GM04504 (cell line): Measurements from ENCODE around the gene DCANP1.
"Not testable (repeated sequence)": the region's sequence is repeated elsewhere in the genome, so short reads cannot be mapped to it uniquely, and the experiment has no call there.

Experiments used
- DNase-seq: peaks from one replicate; pipeline ENCODE4 v3.0.0-alpha.2; 2012; ENCODE audit warnings: low read depth

Gene DCANP1, protein sequence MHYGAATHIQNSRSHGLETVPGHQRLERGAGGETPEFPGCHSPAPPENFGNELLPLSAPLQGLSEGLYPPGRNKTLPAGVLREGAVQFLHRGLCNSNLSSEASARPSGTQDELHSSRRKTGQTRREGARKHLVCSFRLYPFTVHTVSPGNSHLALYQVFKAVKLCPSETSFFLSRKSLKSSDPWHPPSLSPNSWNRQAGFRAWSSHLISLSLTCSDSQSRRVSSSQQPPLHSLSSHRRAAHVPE

DNA sequence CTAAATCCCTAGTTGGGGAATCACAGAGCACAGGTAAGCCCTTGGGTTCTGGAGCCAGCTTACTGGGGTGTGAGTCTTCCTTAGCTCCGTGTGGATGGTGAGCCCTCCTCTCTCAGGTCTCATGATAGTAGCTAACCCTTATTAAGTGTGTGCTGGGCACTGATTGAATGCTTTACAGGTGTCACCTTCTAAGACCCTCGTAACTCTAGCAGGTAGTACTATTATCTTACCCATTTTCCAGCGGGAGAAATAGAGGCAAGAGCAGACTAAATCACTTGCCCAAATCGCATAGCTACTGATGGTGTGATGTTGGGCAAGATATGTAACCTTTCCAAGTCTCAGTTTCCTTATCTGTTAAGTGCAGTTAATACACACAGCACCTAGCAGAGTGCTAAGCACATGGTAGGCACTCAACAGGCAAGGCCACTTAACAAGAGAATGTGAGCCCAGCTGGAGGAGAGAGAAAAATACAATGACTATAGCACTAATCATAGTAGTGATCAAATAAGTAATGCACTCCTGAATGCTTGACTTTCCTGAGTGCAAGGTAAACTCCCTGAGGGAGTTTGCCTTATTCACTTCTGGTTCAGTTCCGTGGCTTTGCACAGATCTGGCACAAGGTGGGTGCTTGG lies at the start of gene DCANP1:
DCANP1 (minus strand) TSS at position 51 of the 632 bp plus-strand sequence. CDS start 240 bp downstream, outside the sequence.
- no peak for DNase-seq

DNA sequence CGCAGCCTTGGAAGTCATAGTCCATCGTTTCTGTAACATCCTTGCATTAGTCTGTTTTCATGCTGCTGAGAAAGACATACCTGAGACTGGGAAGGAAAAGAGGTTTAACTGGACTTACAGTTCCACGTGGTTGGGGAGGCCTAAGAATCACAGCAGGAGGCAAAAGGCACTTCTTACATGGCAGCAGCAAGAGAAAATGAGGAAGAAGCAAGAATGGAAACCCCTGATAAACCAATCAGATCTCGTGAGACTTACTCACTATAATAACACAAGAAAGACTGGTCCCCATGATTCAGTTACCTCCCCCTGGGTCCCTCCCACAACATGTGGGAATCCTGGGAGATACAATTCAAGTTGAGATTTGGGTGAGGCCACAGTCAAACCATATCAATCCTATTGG lies 48.4 kb upstream of the DCANP1 start:
- not testable (repeated sequence) for DNase-seq

DNA sequence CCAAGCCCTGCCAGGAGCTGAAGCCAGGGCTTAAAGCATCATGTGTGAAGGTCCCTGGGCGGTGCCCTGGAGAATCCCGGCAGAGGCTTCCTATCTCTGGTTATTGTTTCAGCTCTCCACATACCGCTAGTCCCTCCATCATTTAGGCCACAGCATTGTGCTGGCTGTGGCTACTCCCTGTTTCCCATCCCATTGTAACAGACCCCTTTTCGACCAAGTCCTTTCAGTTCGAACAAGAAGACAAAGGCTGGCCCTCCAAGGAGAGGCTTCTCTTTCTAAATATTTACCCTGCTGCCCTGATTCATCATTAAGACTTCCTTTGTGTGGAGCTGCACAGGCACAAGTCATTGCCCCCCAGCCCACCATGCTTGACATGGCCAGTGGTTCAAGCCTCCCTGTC lies 47.0 kb upstream of the DCANP1 start:
- DNase-seq, result no peak

DNA sequence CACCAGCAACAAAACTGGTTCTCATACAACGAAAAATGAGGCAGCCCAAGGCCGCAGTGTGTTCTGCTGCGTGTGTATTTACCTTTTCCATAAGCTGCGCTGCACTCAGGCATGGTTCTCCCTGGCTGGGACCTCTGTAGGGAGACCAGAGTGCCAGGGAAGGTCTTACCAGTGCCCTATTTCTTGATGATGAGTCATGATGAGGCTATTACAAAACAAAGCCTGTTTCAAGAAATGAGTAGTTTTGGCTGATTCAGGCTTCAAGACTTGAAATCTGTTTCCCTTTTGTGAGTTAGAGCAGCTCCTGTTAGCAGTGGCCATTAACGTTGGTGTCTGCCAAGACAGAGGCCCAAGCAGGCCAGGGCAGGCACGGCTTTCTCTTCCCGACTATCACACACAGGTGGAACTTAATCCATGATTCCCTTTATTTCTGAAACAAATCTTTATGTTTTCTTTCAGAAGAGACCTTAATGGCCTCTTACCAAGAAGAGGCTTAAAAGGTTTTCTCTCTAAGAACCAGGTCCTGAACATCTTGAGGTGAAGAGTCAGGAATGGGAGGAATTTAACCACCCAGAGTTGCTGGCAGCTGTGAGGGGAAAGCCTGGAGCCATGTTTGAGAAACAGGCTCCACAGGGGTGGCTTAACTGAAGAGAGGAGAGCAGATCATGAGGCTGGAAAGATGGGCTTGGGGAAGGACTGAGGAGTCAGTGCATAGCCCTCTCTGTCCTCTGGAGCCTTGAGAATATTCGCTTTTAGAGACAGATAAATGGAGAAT lies 46.4 kb upstream of the DCANP1 start:
- peak; percentile 75 for DNase-seq

DNA sequence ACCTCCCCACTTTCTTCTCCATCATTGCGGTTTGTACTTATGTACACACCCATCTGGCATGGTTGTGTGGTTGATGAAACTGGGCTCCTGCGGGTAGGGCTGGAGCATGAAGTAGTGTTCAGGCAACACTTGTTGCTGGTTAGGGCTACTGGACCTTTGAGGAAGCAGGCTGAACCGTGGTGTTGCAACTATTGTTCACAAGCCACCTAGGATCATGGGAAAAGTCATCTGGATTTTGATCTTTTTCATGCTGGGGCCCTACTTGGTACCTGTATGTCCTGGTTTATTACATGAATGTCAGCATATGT lies 45.1 kb upstream of the DCANP1 start:
- no peak for DNase-seq

DNA sequence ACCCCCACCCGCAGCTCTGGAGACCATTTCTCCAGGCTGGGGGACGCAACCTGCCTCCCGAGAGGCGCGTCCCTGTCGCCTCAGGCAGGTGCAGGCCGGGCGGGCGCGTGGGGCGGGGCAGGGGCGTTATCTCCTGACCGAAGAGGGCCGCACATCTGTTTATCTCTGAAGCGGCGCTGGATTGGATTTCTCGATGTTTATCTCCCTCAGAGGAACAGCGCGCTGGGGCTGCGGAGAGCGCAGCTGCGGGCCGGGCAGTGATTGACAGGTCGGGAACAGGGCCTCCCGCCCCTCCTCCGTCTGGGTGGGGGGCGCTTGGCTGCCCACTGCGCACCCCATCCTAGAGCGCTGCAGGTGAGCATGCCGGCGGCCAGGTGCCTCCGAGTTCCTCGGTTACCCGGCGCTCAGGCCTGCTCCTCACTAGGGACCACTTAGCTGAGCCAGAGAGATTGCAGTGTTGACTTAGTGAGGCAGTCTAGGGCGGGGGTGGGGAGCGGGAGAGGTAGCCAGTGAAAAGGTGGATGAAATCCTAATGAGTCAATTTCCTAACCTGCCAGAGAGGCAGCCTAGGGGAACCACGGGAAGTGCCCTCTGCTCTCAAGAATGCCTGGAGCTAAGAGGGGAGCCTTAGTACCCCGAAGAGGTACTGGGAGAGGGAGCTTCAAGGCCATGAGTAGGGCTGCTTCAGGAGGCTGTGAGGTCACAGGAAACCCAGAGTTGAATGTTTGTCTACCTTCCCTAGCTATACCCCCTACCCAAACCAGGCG lies 44.6 kb upstream of the DCANP1 start:
- DNase-seq, result no peak

DNA sequence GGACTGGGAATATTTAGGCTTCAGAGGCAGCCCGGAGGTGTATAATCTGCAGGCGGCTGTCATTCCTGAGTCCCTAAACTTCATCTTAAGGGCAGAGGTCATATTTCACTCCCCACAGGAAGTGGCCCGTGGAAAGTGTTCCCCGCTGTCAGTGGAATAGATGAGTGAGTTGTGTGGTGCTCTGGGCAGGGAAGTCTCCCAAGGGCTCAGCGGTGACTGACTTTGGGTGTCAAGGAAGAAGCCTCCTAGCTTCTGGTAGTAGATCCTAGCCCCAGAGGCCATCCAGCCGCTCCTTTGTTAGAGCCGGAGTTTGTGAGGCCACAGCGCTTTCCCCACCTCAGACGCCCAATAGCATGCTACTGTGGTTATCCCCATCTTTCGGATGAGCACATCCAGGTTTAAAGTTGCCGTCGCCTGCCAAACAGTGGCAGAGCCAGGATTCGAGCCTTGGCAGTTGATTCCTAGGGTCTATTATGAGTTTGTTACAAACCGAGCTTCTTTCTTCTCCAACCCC lies 43.9 kb upstream of the DCANP1 start:
- no peak for DNase-seq

DNA sequence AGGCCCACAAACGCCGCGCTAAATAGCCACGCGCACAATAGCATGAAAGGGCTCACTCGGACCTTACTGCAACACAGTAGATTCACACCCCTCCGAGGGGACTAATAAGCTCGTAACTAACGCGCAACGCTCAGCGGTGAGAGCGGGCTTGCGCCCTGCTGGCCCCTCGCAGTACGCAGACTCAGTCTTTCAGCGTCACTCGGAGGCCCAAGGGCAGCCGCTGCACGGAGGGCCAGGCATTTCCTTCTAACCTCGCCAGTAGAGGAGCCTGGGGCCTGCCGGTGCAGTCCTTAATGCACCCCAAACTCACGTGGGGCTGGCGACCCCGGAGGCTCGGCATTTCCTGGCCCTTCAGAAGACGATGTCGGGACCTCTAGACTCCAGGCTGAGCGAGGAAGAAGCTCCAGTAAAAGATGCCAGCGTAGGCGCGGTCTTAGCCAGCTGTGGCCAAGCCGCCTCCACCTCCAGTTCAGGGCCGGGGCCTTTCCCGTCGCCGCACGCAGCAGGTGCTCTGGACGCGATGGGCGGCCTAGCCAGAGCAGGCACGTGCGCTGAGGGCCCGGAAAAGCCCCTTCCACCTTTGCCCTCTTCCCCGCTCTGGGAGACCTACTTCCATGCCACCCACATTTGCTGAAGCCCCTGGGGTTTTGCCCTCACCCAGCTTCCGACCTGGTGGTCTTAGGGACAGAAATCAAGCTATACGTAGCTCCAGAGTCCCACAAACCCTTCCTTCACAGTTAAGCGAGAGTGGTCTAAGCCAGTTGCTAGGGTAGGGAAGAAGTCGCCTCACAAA lies 43.3 kb upstream of the DCANP1 start:
- no peak for DNase-seq

DNA sequence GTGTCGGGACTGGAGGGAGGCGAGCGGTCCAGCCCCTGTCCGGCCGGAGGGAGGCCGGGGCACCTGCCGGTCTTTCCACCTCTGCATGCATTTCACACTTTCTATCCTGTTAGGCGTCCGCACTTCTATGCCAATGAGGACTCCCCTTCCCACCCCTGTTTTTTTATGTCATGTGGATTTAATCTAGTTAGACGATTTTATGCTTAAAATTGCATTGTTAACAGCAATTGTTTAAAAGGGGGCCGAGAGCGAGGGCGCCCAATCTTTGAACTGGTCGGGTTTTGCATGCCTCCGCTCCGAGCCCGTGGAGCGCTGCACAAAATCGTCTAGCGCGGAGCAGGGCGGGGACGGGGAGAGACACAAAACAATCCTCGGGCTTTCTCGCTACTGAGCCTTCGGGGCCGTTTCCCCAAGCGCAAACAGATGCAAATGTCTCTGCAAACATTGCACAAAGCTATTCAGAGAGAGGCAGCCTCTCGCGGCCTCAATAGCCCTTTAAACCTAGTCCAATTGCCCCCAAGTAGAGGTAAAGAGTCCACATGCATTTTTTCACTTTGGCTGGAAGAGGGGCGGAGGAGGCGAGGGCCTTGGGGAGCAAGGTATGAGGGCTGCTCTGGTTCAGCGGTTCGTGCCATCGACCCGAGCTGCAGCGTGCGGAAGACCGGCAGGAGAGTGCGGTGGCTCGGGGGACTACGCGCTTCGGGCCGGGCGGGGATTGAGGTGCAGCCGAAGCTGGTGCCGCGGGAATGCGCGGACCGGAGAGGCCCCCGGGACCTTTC lies 42.5 kb upstream of the DCANP1 start:
- DNase-seq, result no peak

DNA sequence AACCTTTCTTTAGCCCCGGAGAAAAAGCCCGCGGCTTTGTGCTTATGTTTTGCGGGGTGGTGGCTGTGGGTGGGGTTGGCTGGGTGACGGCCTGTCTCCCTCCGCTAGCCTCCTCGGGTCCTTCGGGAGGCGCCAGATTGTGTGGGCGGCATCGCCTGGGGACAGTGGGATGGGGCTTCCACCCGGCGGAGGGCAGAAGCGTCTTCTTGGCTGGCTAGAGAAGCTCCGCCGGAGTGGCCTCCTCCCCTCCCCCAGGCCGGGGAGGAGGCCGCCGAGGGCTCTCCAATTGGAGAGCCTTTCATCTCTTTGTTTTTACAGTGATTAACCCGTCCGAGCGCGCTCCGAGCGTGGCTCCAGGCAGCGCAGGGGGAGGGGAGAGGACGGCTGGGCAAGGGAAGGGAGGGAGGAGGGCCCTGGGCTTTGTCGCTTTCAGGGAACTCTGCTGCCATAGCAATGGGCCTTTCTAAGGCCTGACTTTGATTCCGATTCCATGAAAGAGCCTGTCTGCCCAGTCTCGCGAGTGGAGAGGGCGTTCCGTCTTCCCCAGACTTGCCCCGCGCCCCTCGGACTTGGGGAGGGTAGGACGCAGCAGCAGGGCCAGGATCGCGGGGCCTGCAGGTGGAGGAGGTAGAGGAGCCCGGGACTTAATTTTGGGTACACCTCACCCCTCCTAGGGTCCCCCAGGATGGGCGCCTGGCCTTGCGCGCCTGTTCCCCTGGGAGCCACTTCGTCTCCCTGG lies 41.7 kb upstream of the DCANP1 start:
- peak; percentile 4 for DNase-seq

DNA sequence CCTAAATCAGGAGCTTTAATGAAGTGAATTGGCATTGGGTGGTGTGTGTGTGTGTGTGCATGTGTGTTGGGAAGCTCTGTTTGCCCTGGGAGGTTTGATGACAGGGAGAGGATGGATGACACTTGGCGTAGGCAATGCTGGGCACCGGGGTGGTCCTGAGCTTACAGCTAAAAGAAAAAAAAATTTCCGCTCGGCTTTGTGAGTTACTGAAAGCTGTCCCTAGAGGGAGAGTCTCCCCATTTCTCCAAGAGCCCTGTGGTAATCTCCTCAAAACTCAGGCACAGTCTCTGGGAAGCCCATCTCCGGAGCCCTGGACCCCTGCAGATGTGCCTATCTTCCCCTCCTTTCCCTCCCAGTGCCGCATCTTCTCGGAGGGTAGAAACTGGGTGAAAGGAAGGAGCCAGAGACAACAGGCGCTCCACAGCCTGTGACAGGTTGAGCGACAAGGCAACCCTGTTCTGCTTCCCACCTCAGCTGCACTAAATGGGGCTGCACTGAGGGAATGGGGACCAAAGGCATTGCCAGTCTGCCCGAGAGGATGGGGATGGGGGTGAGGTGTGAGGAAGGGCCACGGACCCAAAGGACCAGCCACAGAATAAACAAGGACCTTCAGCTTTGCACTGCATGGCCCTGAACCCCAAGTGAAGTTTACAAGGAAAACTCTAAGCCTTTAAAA lies 40.8 kb upstream of the DCANP1 start:
- DNase-seq, result no peak

DNA sequence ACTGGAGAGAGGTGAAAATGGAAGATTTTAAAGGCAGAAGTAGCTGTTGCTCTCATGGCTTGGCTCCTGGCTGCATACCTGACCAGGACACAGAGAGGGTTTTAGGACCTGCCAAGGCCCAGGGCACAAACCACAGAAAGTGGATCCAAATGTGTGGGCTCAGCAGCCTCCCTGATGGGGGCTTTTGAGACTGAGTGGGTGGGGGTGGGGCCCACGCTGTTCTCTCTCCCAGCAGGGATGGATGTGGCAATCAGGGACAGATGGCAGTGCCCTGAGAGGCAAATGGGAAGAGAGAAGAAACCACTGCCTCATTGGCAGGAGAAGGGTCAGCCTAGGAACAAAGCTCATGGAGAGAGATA lies 39.9 kb upstream of the DCANP1 start:
- no peak for DNase-seq

DNA sequence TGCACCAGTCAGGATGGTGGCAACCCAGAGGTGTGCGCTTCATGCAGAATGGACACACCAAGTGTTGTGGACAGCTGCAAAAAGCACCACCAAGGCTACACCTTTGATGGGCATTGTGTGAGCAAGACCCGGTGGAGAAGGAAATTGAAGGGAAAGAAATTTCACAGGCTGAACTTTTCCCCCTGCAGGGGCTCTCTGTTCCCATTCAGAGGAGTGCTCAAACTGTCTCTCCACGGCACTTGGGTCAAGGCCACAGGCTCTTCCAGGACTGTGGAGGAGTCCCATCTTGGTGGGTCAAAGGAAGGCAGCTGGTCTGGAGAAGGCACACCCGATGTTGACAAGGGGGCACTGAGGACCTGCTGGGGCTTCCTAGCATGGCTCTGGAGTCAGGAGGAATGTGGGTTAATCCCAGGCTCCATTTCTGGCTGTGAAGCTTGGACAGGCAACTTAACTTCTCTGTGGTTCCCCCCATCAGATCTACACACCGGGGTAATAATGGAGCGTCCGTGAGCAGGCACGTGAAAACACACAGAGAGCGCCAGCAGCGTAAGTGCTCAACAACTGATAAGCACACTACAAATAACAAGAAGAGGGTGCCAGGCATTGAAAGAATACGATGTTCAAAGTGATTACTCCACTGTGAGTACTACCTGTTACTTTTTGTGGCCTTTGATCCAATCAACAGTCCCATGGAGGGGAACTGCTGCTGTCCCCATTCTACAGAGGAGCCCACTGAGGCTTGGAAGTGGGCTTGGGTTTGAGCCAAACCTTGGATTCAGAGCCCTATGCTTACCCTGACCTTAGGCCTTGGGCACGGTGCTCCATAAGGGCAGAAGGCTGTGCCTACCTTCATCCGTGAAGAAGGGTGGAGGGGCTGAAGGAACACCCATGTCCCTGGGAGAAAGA lies 39.2 kb upstream of the DCANP1 start:
- DNase-seq, result no peak

DNA sequence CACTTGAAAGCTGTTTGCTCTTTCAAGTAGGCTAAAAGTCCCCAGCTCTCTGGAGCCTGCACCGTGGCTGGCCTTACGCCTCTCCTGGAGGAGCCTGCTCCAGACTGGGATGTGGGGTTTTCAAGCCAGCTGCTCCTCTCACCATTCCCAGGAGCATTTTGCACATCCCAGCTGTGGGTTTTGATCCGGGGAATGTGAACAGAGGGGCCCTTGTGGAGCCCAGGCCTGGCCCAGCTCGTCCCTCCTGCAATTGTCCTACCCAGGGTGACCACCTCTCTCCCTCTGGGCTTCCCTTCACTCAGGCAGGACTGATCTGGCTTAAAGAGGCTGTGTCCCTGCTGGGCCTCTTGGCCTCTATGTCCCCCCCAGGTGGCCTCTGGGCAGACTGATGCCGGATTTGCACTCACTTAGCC lies 37.5 kb upstream of the DCANP1 start:
- no peak for DNase-seq

DNA sequence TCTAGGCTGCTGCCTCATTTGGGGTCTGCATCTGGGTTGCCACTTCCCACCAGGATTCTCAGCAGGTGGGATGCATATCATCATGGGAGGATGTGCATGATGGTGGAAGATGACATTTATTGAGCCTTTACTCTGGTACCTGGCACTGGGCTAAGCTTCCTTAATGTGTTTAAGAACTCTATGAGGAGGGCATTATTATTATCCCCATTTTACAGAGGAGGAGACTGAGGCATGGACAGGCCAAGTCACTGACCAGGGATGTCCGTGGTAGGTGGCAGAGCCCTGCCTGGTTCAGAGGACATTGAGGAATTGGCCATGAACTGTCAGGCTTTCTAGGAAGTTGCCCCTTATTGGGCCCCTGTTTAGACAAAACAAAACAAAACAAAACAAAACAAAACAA lies 36.1 kb upstream of the DCANP1 start:
- no peak for DNase-seq

DNA sequence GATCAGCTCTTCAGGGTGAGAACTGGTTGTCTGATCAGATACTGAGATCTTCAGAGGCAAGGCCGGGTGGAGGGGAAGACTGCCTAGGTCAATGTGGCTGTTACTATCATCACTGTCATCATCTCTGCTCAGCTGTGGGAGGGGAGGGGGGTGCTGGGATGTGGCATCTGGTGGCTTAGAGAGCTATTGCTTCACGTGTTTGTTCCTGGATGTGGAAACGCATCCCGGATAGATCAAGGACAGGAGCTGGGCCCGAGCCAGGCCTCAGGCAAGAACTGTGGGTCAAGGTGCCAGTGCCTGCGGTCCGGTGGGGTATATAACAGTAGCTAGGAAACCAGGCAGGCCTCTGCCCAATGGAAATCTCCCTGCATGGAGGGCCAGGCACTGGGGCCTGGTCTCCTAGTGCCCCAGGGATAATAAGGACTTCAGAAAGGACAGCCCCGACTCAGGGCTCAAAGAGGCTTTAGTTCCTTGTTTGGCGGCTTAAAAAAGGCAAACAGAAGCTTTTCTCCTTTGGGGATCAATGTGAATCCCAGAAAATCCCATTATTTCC lies 35.3 kb upstream of the DCANP1 start:
- no peak for DNase-seq

DNA sequence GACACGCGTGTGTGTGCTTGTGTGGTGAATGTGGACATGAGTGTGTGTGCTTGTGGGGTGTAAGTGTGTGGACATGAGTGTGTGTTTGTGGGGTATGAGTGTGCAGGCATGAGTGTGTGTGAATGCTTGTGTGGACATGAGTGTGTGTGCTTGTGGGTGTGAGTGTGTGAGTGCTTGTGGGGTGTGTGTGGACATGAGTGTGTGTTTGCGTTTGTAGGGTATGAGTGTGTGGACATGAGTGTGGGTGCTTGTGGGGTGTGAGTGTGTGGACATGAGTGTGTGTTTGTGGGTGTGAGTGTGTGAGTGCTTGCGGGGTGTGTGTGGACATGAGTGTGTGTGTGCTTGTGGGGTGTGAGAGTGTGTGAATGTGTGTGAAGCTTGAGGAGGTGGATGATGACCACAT lies 34.8 kb upstream of the DCANP1 start:
- DNase-seq, result no peak

DNA sequence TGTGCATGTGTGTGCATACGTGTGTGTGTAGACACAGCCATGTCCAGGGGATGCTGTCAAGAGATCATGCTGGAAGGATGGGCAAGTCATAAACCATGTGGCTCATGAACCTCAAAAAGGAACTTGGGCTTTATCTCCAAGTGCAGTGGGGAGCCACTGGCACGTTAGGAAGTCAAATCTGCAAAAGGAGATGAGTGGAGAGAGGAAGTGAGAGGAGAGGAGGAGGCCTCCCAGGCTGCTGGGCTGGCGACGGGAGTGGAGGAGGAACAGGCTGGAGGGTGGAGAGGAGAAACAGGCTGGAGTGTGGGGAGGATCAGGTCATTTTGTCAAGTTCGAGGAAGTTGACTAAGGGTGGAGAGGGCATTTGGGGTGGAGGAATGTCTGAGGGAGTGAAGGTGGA lies 34.2 kb upstream of the DCANP1 start:
- no peak for DNase-seq
